ENCODE measurements around the gene ZFPL1. TPM values are rescaled to one million over a fixed set of nuclear protein-coding genes. Genes with fewer than 3 reads are reported as not detected.

ZFPL1 gene
- total RNA-seq, 2 donors from 2014 or later: 26.2 to 26.5 TPM

GRCh38 chr11:65135633-65136145, 51.7 kb downstream of the ZFPL1 start:
- intact Hi-C loops (cut with DNase I): no loop called here
- DNase-seq (no peak), ATAC-seq (no peak)

- intact Hi-C loops (cut with DNase I): no loop called here
- no peak for DNase-seq
- no peak for ATAC-seq
Measured at GRCh38 chr11:65136515-65137096, 52.6 kb downstream of the ZFPL1 start.

Small RNAs within 50 kb of the gene (microRNA-seq; reads per million reads assigned to microRNA genes)
- 0 reads per million in 2 donors for gene MIR6751

Other genes starting within 250 kb of the ZFPL1 start
- gene CDC42BPG, start 239.6 kb upstream of the ZFPL1 start, total RNA-seq: under 1 TPM; 0.55 to 0.65 TPM
- 10 to 100 TPM; 36.6 to 43.1 TPM for gene EHD1, start 205.6 kb upstream of the ZFPL1 start, total RNA-seq
- 10 to 100 TPM; 12.3 to 14.6 TPM for gene ATG2A, start 167.0 kb upstream of the ZFPL1 start, total RNA-seq
- 10 to 100 TPM; 17.9 to 20.5 TPM for gene PPP2R5B, start 159.5 kb upstream of the ZFPL1 start, total RNA-seq
- gene GPHA2, start 148.3 kb upstream of the ZFPL1 start, total RNA-seq: not detected
- not detected for gene MAJIN, start 112.1 kb upstream of the ZFPL1 start, total RNA-seq
- 1 to 10 TPM; 1.4 to 1.6 TPM for gene BATF2, start 87.3 kb upstream of the ZFPL1 start, total RNA-seq
- 100 to 1,000 TPM; 110 to 116 TPM for gene ARL2, start 70.1 kb upstream of the ZFPL1 start, total RNA-seq
- gene SNX15, start 56.8 kb upstream of the ZFPL1 start, total RNA-seq: 10 to 100 TPM; 17.2 to 20.1 TPM
- 1 to 10 TPM; 5.2 to 9.5 TPM for gene SAC3D1, start 43.0 kb upstream of the ZFPL1 start, total RNA-seq
- 1 to 10 TPM; 6.6 to 7.0 TPM for gene NAALADL1, start 25.7 kb upstream of the ZFPL1 start, total RNA-seq
- 1 to 10 TPM in 1 of 2 donors, under 1 TPM in 1; 0.81 to 2.5 TPM for gene CDCA5, start 182 bp upstream of the ZFPL1 start, total RNA-seq
- 10 to 100 TPM; 52.7 to 70.1 TPM for gene VPS51, start 12.0 kb downstream of the ZFPL1 start, total RNA-seq
- gene TM7SF2, start 27.6 kb downstream of the ZFPL1 start, total RNA-seq: 10 to 100 TPM; 50.0 to 53.2 TPM
- gene ZNHIT2, start 33.5 kb downstream of the ZFPL1 start, total RNA-seq: 1 to 10 TPM; 6.6 to 8.2 TPM
- gene FAU, start 37.9 kb downstream of the ZFPL1 start, total RNA-seq: 100 to 1,000 TPM; 651 to 723 TPM
- gene MRPL49, start 38.1 kb downstream of the ZFPL1 start, total RNA-seq: 10 to 100 TPM; 26.3 to 33.4 TPM
- 10 to 100 TPM; 33.2 to 41.6 TPM for gene SYVN1, start 50.3 kb downstream of the ZFPL1 start, total RNA-seq
- gene SPDYC, start 86.0 kb downstream of the ZFPL1 start, total RNA-seq: not detected
- gene CAPN1, start 97.7 kb downstream of the ZFPL1 start, total RNA-seq: 10 to 100 TPM; 86.9 to 92.4 TPM
- gene POLA2, start 177.7 kb downstream of the ZFPL1 start, total RNA-seq: 1 to 10 TPM; 5.3 to 7.3 TPM
- 10 to 100 TPM; 21.7 to 28.9 TPM for gene CDC42EP2, start 230.6 kb downstream of the ZFPL1 start, total RNA-seq
- 10 to 100 TPM; 46.7 to 47.7 TPM for gene DPF2, start 249.6 kb downstream of the ZFPL1 start, total RNA-seq

Data from left cardiac atrium (tissue), 4 donors.